Measurements from ENCODE around the gene ITGA4. TPM values are rescaled to one million over a fixed set of nuclear protein-coding genes. Genes with fewer than 3 reads are reported as not detected.

Gene ITGA4
- total and polyA plus RNA-seq, 2 of the 13 experiments (the other 11 are each of a cell fraction or from before 2014, with no cell fraction given): not detected

DNA sequence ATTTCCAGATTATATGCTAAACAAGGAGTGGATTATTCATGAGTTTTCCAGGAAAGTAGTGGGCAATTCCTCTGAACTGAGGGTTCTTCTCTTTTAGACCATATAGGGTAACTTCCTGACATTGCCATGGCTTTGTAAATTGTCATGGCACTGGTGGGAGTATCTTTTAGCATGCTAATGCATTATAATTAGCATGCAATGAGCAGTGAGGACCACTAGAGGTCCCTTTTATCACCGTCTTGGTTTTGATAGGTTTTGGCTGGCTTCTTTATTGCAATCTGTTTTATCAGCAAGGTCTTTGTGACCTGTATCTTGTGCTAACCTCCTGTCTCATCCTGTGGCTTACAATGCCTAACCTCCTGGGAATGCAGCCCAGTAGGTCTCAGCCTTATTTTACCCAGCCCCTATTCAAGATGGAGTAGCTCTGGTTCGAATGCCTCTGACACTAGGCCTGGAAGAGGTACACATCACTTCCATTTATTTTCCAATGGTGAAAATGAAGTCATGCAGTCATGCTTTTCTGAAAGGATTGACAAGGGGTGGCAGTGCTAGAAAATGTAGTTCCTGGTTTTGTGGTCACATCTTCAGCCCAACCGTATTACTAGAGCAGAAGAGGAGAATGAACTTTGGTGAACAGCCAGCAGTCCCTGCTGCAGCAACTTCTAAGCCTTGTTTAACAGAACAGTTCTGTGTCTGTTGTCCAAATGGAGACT lies 26.6 kb upstream of the ITGA4 start:
- ATAC-seq (no peak), FAIRE-seq (no peak), DNase-seq (ENCODE audit: low spot score) (no peak)
- CTCF ChIA-PET (ENCODE audit: low intra/inter-chr PET ratio, low total read pairs): no interaction called here
- no peaks in the 10 kb centered on the region for H3K9me3 ChIP-seq (ENCODE audit: low read length)
- in situ Hi-C loops (cut with HindIII; ENCODE audit: extremely low pct_ligation_motif_present, low pct_unique_long_range_greater_than_20kb): no loop called here
- POLR2A ChIA-PET: no interaction called here
- no peaks in the 10 kb centered on the region for H3K27me3 ChIP-seq (ENCODE audit: control insufficient read depth in 1 of 2, insufficient read depth in 2 of 2, low read length in 2 of 2)
- no TSS peak for BruUV-seq (replicated peaks)
- H3K79me2 ChIP-seq (ENCODE audit: insufficient read depth, low read length): no peaks in the 10 kb centered on the region
- no peak overlapping the region for H2AFZ ChIP-seq (ENCODE audit: low read length)
- no peaks in the 10 kb centered on the region for H3K36me3 ChIP-seq (replicated peaks in 1 of 2; ENCODE audit: control insufficient read depth in 1 of 2, insufficient read depth in 2 of 2, low read length in 2 of 2)
- H3K9ac ChIP-seq (ENCODE audit: insufficient read depth, low read depth, low read length): no peak overlapping the region
- H3K4me1 ChIP-seq (ENCODE audit: insufficient read depth, low read length): no peaks in the 10 kb centered on the region
- H4K20me1 ChIP-seq (ENCODE audit: insufficient read depth, low read length): no peaks in the 10 kb centered on the region
- WGBS (ENCODE audit: low lambda C conversion rate): 4% methylated on average over 3 of the region's 3 CpGs
- no peak overlapping the region for H3K27ac ChIP-seq (ENCODE audit: extremely low read length, insufficient read depth, low read length)
- H3K4me2 ChIP-seq (ENCODE audit: low read depth, low read length): no peak overlapping the region
- intact Hi-C loops (cut with micrococcal nuclease; ENCODE audit: unreplicated experiment): no loop called here
- H3K4me3 ChIP-seq (replicated peaks in 1 of 3; ENCODE audit: insufficient read depth in 1 of 3, low read depth in 2 of 3, low read length in 3 of 3): no peak overlapping the region
- TF ChIP-seq, protein P1, sequence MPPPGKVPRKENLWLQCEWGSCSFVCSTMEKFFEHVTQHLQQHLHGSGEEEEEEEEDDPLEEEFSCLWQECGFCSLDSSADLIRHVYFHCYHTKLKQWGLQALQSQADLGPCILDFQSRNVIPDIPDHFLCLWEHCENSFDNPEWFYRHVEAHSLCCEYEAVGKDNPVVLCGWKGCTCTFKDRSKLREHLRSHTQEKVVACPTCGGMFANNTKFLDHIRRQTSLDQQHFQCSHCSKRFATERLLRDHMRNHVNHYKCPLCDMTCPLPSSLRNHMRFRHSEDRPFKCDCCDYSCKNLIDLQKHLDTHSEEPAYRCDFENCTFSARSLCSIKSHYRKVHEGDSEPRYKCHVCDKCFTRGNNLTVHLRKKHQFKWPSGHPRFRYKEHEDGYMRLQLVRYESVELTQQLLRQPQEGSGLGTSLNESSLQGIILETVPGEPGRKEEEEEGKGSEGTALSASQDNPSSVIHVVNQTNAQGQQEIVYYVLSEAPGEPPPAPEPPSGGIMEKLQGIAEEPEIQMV (CRISPR knock-in tag; IDR thresholded peaks at IDR 0.05; ENCODE audit: low read depth): no peak
- TF ChIP-seq, protein P2, sequence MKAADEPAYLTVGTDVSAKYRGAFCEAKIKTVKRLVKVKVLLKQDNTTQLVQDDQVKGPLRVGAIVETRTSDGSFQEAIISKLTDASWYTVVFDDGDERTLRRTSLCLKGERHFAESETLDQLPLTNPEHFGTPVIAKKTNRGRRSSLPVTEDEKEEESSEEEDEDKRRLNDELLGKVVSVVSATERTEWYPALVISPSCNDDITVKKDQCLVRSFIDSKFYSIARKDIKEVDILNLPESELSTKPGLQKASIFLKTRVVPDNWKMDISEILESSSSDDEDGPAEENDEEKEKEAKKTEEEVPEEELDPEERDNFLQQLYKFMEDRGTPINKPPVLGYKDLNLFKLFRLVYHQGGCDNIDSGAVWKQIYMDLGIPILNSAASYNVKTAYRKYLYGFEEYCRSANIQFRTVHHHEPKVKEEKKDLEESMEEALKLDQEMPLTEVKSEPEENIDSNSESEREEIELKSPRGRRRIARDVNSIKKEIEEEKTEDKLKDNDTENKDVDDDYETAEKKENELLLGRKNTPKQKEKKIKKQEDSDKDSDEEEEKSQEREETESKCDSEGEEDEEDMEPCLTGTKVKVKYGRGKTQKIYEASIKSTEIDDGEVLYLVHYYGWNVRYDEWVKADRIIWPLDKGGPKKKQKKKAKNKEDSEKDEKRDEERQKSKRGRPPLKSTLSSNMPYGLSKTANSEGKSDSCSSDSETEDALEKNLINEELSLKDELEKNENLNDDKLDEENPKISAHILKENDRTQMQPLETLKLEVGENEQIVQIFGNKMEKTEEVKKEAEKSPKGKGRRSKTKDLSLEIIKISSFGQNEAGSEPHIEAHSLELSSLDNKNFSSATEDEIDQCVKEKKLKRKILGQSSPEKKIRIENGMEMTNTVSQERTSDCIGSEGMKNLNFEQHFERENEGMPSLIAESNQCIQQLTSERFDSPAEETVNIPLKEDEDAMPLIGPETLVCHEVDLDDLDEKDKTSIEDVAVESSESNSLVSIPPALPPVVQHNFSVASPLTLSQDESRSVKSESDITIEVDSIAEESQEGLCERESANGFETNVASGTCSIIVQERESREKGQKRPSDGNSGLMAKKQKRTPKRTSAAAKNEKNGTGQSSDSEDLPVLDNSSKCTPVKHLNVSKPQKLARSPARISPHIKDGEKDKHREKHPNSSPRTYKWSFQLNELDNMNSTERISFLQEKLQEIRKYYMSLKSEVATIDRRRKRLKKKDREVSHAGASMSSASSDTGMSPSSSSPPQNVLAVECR (CRISPR knock-in tag; IDR thresholded peaks at IDR 0.05; ENCODE audit: borderline replicate concordance): no peak
- TF ChIP-seq ZNF333 (CRISPR knock-in tag; IDR thresholded peaks at IDR 0.05; ENCODE audit: borderline replicate concordance): no peak
- TF ChIP-seq GATAD1 (CRISPR knock-in tag; IDR thresholded peaks at IDR 0.05): no peak
- no peak for TF ChIP-seq MAF1 (CRISPR knock-in tag; IDR thresholded peaks at IDR 0.05; ENCODE audit: borderline replicate concordance)
- no peak for TF ChIP-seq ZNF33B (CRISPR knock-in tag; IDR thresholded peaks at IDR 0.05)
- TF ChIP-seq ZNF24 (IDR thresholded peaks at IDR 0.05): no peak
- TF ChIP-seq, protein P3, sequence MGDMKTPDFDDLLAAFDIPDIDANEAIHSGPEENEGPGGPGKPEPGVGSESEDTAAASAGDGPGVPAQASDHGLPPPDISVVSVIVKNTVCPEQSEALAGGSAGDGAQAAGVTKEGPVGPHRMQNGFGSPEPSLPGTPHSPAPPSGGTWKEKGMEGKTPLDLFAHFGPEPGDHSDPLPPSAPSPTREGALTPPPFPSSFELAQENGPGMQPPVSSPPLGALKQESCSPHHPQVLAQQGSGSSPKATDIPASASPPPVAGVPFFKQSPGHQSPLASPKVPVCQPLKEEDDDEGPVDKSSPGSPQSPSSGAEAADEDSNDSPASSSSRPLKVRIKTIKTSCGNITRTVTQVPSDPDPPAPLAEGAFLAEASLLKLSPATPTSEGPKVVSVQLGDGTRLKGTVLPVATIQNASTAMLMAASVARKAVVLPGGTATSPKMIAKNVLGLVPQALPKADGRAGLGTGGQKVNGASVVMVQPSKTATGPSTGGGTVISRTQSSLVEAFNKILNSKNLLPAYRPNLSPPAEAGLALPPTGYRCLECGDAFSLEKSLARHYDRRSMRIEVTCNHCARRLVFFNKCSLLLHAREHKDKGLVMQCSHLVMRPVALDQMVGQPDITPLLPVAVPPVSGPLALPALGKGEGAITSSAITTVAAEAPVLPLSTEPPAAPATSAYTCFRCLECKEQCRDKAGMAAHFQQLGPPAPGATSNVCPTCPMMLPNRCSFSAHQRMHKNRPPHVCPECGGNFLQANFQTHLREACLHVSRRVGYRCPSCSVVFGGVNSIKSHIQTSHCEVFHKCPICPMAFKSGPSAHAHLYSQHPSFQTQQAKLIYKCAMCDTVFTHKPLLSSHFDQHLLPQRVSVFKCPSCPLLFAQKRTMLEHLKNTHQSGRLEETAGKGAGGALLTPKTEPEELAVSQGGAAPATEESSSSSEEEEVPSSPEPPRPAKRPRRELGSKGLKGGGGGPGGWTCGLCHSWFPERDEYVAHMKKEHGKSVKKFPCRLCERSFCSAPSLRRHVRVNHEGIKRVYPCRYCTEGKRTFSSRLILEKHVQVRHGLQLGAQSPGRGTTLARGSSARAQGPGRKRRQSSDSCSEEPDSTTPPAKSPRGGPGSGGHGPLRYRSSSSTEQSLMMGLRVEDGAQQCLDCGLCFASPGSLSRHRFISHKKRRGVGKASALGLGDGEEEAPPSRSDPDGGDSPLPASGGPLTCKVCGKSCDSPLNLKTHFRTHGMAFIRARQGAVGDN (CRISPR knock-in tag; IDR thresholded peaks at IDR 0.05): no peak
- TF ChIP-seq SYNCRIP (IDR thresholded peaks at IDR 0.05; ENCODE audit: insufficient read depth, low read depth, low read length): no peak
- no peak for TF ChIP-seq MTF2 (CRISPR knock-in tag; IDR thresholded peaks at IDR 0.05; ENCODE audit: borderline replicate concordance)
- no peak for TF ChIP-seq TEAD2 (CRISPR knock-in tag; IDR thresholded peaks at IDR 0.05)
- TF ChIP-seq KLF15 (CRISPR knock-in tag; IDR thresholded peaks at IDR 0.05; ENCODE audit: borderline replicate concordance): no peak
- TF ChIP-seq ZNF367 (CRISPR knock-in tag; IDR thresholded peaks at IDR 0.05; ENCODE audit: borderline replicate concordance): no peak

All from HepG2 (cell line).